NCI-H128 (cell line): ENCODE results near the gene TAF10.

Source experiments
- DNase-seq: peaks from one replicate; lab custom pipeline; 2025; ENCODE audit not compliant: unreplicated experiment; lab: John Stamatoyannopoulos, UW

TAF10 gene

GRCh38 chr11:6609502-6610015, 2.5 kb downstream of the TAF10 start:
- DNase-seq: no peak

DNA sequence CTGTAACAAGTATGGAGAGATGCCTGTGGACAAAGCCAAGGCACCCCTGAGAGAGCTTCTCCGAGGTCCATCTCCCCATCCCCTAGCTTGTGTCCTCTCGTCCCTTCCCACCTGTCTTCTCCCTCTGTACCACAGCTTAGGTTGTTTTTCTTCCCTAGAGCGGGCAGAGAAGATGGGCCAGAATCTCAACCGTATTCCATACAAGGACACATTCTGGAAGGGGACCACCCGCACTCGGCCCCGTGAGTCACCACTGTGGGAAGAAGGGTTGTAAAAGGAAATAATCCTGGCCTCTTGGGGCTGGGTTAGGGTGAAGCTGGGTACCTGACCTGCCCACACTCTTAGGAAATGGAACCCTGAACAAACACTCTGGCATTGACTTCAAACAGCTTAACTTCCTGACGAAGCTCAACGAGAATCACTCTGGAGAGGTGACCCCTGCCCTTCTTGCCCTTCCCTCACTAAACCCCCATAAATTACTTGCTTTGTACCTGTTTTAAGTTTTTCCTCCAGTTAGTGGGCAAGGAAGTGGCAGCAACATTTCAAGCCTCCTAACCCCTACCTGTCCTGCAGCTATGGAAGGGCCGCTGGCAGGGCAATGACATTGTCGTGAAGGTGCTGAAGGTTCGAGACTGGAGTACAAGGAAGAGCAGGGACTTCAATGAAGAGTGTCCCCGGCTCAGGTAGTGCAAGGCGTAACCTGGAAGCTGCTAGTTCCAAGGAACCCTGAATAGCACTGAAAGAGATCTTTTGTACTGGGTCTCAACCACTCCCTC, 3.1 kb downstream of the TAF10 start:
- DNase-seq: no peak

DNA sequence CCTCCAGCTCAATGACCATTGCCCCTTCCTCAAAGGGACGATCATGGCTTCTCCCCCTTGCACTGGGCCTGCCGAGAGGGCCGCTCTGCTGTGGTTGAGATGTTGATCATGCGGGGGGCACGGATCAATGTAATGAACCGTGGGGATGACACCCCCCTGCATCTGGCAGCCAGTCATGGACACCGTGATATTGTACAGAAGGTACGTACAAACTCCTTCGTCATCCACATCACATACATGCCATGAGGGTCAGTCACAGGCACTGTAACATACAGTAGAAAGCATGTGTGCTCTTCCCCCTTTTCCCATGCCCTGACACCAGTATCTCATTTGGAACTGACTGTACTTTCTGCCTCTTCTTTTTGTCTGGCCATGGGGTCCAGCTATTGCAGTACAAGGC, 4.0 kb downstream of the TAF10 start:
- DNase-seq: no peak

- no peak for DNase-seq
Observed at GRCh38 chr11:6607190-6607795, 4.7 kb downstream of the TAF10 start.

GRCh38 chr11:6606471-6607189, 5.4 kb downstream of the TAF10 start:
- no peak for DNase-seq

GRCh38 chr11:6604790-6605189, 7.2 kb downstream of the TAF10 start:
- no peak for DNase-seq

GRCh38 chr11:6604081-6604626, 7.9 kb downstream of the TAF10 start:
- no peak for DNase-seq

GRCh38 chr11:6603287-6604080, 8.5 kb downstream of the TAF10 start, which contains the start of the genes ILK and RRP8:
Gene ILK, plus strand, starts transcription at chr11:6603774. Its CDS starts 498 bp downstream, at chr11:6604272.
Gene RRP8, minus strand, starts transcription at chr11:6603616. Its CDS starts 114 bp downstream, at chr11:6603502.
- peak; percentile 72 for DNase-seq

DNA sequence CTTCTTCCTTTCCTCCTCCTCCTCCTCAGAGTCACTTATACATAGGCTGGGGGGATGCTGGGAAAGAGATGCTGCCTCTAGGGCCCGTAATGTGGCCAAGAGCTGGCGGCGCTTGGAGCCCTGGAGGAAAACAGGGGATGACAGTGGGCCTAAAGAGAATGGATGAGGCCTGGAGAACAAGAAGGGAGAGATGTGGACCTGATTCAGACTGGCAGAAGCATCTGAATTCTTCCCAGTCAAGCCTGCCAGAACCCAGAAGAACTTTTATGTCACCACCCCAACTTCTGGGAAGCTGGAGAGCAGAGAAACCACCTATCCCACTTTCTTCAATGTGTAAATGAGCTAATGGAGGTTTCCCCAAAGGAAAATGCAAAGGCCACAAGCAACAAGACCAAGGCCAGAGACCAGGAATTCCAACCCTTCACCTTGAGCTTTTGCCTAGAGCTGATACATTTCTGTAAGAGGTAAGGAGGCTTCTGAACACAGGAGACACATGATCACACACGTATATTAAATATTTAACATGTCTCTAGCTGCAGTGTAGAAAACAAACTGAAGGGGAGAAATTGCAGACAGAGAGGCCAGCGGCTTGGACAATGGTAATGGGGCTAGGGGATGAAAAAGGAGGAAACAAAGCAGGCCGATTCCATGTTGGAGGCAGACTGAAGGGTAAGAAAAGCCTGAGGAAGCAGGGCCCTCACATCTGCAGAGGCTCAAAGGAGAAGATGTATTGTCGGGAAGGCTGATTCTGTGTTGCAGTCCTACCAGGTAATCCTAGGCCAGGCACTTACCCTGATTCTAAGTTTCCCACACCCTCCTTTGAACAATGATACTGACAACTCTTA, 9.7 kb downstream of the TAF10 start:
- no peak for DNase-seq

DNA sequence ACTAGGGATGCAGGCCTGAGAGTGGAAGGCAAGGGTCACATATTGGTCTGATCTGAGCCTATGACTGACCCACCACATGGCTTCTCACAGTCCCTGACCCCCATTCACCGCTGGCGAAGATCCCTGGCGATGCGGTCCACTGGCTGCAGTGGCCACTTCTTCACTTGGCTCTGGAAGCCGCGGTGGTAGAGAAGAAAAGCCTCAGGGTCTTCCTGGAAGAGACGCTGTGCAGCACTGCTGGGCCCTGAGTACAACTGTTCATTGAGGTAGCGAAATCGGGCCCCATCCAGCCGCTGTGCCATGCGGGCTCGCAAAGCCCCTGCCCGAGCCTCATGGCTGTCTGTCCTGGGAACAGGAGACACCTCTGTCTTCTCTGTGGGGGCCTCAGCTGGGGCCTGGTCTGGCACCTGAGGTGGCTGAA, 11.0 kb downstream of the TAF10 start:
- DNase-seq: no peak

DNA sequence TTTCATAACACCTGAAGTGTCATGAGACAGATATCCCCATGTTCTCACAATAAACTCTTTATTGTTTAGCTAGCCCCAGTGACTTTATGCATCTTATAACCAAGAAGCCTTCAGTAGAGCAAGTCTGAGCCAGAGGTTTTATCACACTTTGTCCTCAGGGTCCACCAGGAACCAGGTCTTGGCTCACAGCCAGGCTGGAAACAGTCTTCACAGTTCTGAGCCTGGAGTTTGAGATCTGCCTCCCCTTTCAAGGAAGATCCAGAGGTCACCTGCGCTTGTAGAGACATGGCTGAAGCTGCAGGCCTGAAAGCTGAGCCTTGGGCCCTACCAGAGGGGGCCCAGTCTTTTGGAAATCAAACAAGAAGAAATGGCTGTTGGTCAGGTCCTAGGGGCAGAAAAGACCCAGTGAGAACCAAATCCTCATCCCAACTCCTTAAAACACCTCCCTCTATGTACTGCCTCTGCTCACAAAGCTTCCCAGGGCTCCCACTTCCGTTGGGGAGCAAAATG, 12.1 kb downstream of the TAF10 start:
- DNase-seq: no peak

GRCh38 chr11:6599449-6599848, 12.6 kb downstream of the TAF10 start:
- no peak for DNase-seq

GRCh38 chr11:6598555-6598954, 13.5 kb downstream of the TAF10 start:
- no peak for DNase-seq

GRCh38 chr11:6596239-6596877, 15.7 kb downstream of the TAF10 start:
- DNase-seq: no peak

DNA sequence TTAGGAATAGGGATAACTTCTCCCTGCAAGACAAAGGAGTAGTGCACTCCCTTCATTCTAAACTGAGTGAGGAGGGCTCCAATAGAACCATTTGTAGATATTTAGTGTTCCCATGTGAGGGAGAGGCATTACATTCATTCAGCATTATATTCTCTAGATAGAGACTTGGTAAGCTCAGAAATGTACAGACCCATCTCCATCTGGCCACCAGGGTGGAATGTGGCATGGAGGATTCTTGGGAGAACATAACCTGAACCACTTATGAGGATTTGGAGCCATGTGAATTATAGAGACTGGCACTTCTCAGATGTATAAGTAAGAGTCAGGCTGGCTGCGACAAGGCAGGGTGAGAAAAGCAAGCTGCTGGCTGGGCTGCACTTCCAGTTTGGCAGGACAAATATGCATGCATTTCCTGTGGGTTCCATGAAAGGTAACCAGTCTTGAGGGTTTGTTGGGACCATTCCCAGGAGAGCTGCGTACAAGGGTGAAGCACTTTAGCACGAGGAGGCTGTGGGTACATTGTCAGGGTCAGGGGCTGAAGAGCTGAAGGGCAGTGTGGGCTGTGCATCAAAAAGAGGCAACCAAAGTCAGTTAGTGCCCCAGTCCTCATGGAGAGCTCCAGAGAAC, 17.8 kb downstream of the TAF10 start:
- DNase-seq: no peak

- DNase-seq: no peak
Observed at GRCh38 chr11:6588018-6588417, 24.0 kb downstream of the TAF10 start.

DNA sequence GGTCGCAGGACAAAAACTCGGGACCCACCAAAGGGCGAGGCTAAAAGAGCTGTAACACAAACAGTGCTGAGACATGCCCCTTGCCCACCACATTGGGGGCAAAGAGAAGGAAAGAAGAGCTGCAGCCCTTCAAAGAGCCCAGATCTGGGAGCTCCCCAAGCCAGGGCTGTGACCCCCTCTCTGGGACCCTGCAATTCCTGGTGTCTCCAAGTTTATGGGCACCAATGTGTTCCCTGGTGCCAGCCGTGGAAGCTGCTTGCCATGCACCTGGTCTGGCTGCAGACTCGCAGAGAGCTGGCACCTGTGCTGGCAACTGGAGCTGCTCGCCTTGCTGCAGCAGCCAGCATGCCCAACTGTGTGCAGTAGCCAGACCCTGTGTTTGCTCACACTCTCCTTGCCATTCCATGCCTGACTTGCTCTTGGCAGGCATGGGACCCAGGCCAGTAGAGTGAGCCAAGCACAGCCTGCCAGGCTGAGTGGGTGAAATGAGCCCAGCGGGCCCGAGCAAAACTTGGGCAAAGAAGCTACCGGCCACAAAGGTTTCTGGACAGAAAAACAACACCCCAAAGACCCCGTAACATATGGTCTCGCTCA, 24.6 kb downstream of the TAF10 start:
- no peak for DNase-seq
